KMS-11 (cell line): ENCODE measurements around the gene ZP2.

Experiments used
- H2AFZ ChIP-seq: fragments of 200-600 bp; sonication (generic); 2 replicates; pipeline ENCODE4 v1.6.1; 2016; ENCODE audit warnings: antibody characterized with exemption, mixed run types, low read depth
- H3K27ac ChIP-seq: fragments of 200-600 bp; sonication (generic); 2 replicates; pipeline ENCODE4 v1.6.1; 2016; ENCODE audit warnings: mild to moderate bottlenecking, mixed run types
- H3K27me3 ChIP-seq: fragments of 200-600 bp; sonication (generic); 2 replicates; pipeline ENCODE4 v1.6.1; 2017; ENCODE audit warnings: mild to moderate bottlenecking, low read depth, mixed run types, moderate library complexity; ENCODE audit not compliant: insufficient read depth
- H3K36me3 ChIP-seq: fragments of 200-600 bp; sonication (generic); 2 replicates; pipeline ENCODE4 v1.6.1; 2017; ENCODE audit warnings: mild to moderate bottlenecking, mixed run types; ENCODE audit not compliant: insufficient read depth
- H3K4me1 ChIP-seq: fragments of 200-600 bp; sonication (generic); 2 replicates; pipeline ENCODE4 v1.6.1; 2016; ENCODE audit warnings: mild to moderate bottlenecking, low read depth, mixed run types; ENCODE audit not compliant: poor library complexity, severe bottlenecking
- H3K4me2 ChIP-seq: fragments of 200-600 bp; sonication (generic); 2 replicates; pipeline ENCODE4 v1.7.0; 2016; ENCODE audit warnings: mild to moderate bottlenecking, mixed run types
- H3K4me3 ChIP-seq: fragments of 200-600 bp; sonication (generic); IDR thresholded peaks from 2 replicates; pipeline ENCODE4 v1.6.1; 2017; ENCODE audit warnings: low read depth, low read length, mixed read lengths; ENCODE audit not compliant: insufficient read depth
- H3K79me2 ChIP-seq: fragments of 200-600 bp; sonication (generic); 2 replicates; pipeline ENCODE4 v1.6.1; 2016; ENCODE audit warnings: low read depth, mixed run types; ENCODE audit not compliant: insufficient read depth
- H3K9ac ChIP-seq: fragments of 200-600 bp; sonication (generic); 2 replicates; pipeline ENCODE4 v1.6.1; 2016; ENCODE audit warnings: mild to moderate bottlenecking, mixed run types
- H4K20me1 ChIP-seq: fragments of 200-600 bp; sonication (generic); 2 replicates; pipeline ENCODE4 v1.6.1; 2016; ENCODE audit warnings: mild to moderate bottlenecking, mixed run types; ENCODE audit not compliant: insufficient read depth
- CTCF ChIP-seq: fragments of 200-600 bp; sonication (generic); conservative IDR thresholded peaks from 2 replicates; pipeline ENCODE4 v1.6.1; 2017; ENCODE audit warnings: low read depth, mild to moderate bottlenecking, antibody characterized with exemption, low read length, moderate library complexity, mixed read lengths

The ZP2 gene

GRCh38 chr16:21211486-21211885 is at the start of gene ZP2:
Gene ZP2, minus strand, starts transcription at chr16:21211574. Its CDS starts 27 bp downstream, at chr16:21211547.
- no peaks in the 10 kb centered on the region for H4K20me1 ChIP-seq
- no peaks in the 10 kb centered on the region for H3K27me3 ChIP-seq
- H3K4me3 ChIP-seq: no peak within 1 kb of the TSS
- no peak within 1 kb of the TSS for H3K27ac ChIP-seq
- H3K79me2 ChIP-seq: no peaks in the 10 kb centered on the region
- TF ChIP-seq CTCF: no peak
- no peak within 1 kb of the TSS for H3K9ac ChIP-seq
- H3K4me2 ChIP-seq: no peak within 1 kb of the TSS
- H3K36me3 ChIP-seq: no peaks in the 10 kb centered on the region
- no peaks in the 10 kb centered on the region for H3K4me1 ChIP-seq
- H2AFZ ChIP-seq: no peak within 1 kb of the TSS

- Histone ChIP-seq H3K27ac (no peak overlapping the region), H3K9ac (no peak overlapping the region), H4K20me1 (no peaks in the 10 kb centered on the region), H3K79me2 (no peaks in the 10 kb centered on the region), H3K4me2 (no peak overlapping the region), H3K36me3 (no peaks in the 10 kb centered on the region), H2AFZ (no peak overlapping the region), H3K27me3 (no peaks in the 10 kb centered on the region), H3K4me1 (no peaks in the 10 kb centered on the region), H3K4me3 (no peak overlapping the region)
- no peak for TF ChIP-seq CTCF
Measured at GRCh38 chr16:21257284-21257683, 45.9 kb upstream of the ZP2 start.

- Histone ChIP-seq H3K4me1 (no peaks in the 10 kb centered on the region), H3K79me2 (no peaks in the 10 kb centered on the region), H3K4me2 (no peak overlapping the region), H3K27me3 (no peaks in the 10 kb centered on the region), H2AFZ (no peak overlapping the region), H4K20me1 (no peaks in the 10 kb centered on the region), H3K36me3 (no peaks in the 10 kb centered on the region), H3K4me3 (no peak overlapping the region), H3K9ac (no peak overlapping the region), H3K27ac (no peak overlapping the region)
- TF ChIP-seq CTCF: no peak
Measured at GRCh38 chr16:21256636-21257035, 45.3 kb upstream of the ZP2 start.

GRCh38 chr16:21253470-21253869 is 42.1 kb upstream of the ZP2 start:
- Histone ChIP-seq H3K27me3 (no peaks in the 10 kb centered on the region), H4K20me1 (no peaks in the 10 kb centered on the region), H2AFZ (no peak overlapping the region), H3K79me2 (no peaks in the 10 kb centered on the region), H3K36me3 (no peaks in the 10 kb centered on the region), H3K9ac (no peak overlapping the region), H3K27ac (no peak overlapping the region), H3K4me3 (no peak overlapping the region), H3K4me2 (no peak overlapping the region), H3K4me1 (no peaks in the 10 kb centered on the region)
- no peak for TF ChIP-seq CTCF
